ENCODE measurements around the gene ABAT.

DNA sequence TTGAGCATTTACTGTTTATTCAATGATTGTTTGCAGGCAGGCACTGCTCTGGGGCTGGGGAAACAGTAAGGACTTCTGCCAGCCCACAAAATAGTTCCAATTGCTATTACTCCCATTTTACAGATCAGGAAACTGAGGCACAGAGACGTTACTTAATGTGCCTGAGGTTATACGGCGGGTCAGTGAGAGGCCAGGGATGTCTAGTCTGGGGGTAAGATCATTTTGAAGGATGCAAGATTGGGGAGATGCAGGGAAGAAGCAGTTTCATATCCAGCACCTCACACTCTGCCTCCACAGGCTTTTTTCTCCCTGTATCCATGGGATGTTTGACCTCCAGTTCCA lies 46.5 kb downstream of the ABAT start:
- TF ChIP-seq, protein P1, sequence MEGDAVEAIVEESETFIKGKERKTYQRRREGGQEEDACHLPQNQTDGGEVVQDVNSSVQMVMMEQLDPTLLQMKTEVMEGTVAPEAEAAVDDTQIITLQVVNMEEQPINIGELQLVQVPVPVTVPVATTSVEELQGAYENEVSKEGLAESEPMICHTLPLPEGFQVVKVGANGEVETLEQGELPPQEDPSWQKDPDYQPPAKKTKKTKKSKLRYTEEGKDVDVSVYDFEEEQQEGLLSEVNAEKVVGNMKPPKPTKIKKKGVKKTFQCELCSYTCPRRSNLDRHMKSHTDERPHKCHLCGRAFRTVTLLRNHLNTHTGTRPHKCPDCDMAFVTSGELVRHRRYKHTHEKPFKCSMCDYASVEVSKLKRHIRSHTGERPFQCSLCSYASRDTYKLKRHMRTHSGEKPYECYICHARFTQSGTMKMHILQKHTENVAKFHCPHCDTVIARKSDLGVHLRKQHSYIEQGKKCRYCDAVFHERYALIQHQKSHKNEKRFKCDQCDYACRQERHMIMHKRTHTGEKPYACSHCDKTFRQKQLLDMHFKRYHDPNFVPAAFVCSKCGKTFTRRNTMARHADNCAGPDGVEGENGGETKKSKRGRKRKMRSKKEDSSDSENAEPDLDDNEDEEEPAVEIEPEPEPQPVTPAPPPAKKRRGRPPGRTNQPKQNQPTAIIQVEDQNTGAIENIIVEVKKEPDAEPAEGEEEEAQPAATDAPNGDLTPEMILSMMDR (IDR thresholded peaks at IDR 0.05): no peak
- no peak for TF ChIP-seq POLR2A (IDR thresholded peaks at IDR 0.05)

All from right lobe of liver (tissue), 4 donors.